HCT116 (cell line): Measurements from ENCODE around the gene C17orf58. TPM values are rescaled to one million over a fixed set of nuclear protein-coding genes. Genes with fewer than 3 reads are reported as not detected.

ENCODE experiments used
- ATAC-seq: fragments of 200-7000 bp; cut with Tn5 transposase; 2 replicates; pipeline ENCODE4 v1.9.1; 2020; ENCODE audit warnings: mild to moderate bottlenecking, moderate library complexity
- BruUV-seq: library from RNA; stranded (reverse); fragments of 400-500 nt; replicated peaks from 2 replicates; lab custom pipeline; 2021; lab: Mats Ljungman, UMichigan
- CTCF ChIA-PET: fragments of 300-600 bp; sonication (Branson Sonifier 250); formaldehyde crosslinking; loops from one replicate; lab custom pipeline; 2021; ENCODE audit warnings: antibody characterized with exemption; lab: Charles Lee
- POLR2A ChIA-PET: fragments of 300-600, 350-600 bp; sonication (Branson Sonifier 250); formaldehyde crosslinking; loops from one replicate; lab custom pipeline; 2021; ENCODE audit warnings: antibody characterized with exemption; lab: Charles Lee
- RAD21 ChIA-PET, 2 experiments: fragments of 300-600 bp; sonication (Branson Sonifier 250); formaldehyde crosslinking; loops; one replicate each; lab custom pipeline; 2023; ENCODE audit warnings: low total read pairs in 2 of 2; ENCODE audit not compliant: uncharacterized antibody in 2 of 2, unreplicated experiment in 2 of 2, low non-redundant PET in 1 of 2; lab: Charles Lee
- DNase-seq: peaks from one replicate; pipeline ENCODE4 v3.0.0-alpha.2; 2010; ENCODE audit warnings: low read depth, low spot score
- H2AFZ ChIP-seq: fragments of 200-600 bp; shearing (Covaris generic), sonication (generic); 2 replicates; pipeline ENCODE4 v1.6.1; 2017; ENCODE audit warnings: low read depth, mixed run types, mixed read lengths, antibody characterized with exemption, low read length; ENCODE audit not compliant: poor library complexity, severe bottlenecking
- H3K27ac ChIP-seq: 2 replicates; pipeline ENCODE4 v1.5.1; 2012; ENCODE audit warnings: low read depth, low read length
- H3K27me3 ChIP-seq: fragments of 200-600 bp; sonication (generic); 2 replicates; pipeline ENCODE4 v1.6.1; 2016; ENCODE audit warnings: mixed run types, low read length, mixed read lengths; ENCODE audit not compliant: insufficient read depth
- H3K36me3 ChIP-seq, 2 experiments: fragments of 200-500 bp in 1 of 2; fragments of 200-600 bp in 1 of 2; sonication (Bioruptor generic) in 1 of 2; sonication (generic) in 1 of 2; 2 replicates each; pipeline versions ENCODE4 v1.5.1 to v1.6.1; 2014 to 2016; ENCODE audit warnings: low read length in 2 of 2, inconsistent platforms in 1 of 2, mixed read lengths in 1 of 2, mixed run types in 1 of 2; ENCODE audit not compliant: insufficient read depth in 2 of 2, control insufficient read depth in 1 of 2
- H3K4me1 ChIP-seq, 2 experiments: fragments of 200-600 bp in 1 of 2; sonication (generic) in 1 of 2; 2 replicates each; pipeline versions ENCODE4 v1.5.1 to v1.6.1; 2012 to 2017; ENCODE audit warnings: low read length in 2 of 2, inconsistent platforms in 1 of 2, mild to moderate bottlenecking in 1 of 2, mixed read lengths in 1 of 2, mixed run types in 1 of 2, moderate library complexity in 1 of 2; ENCODE audit not compliant: insufficient read depth in 2 of 2, control insufficient read depth in 1 of 2
- H3K4me2 ChIP-seq: fragments of 200-600 bp; sonication (generic); 2 replicates; pipeline ENCODE4 v1.6.1; 2017; ENCODE audit warnings: mixed run types, low read length, mixed read lengths
- H3K4me3 ChIP-seq, 2 experiments: fragments of 200-600 bp in 1 of 2; sonication (generic) in 1 of 2; replicated peaks in 1 of 2; 2 replicates each; pipeline ENCODE4 v1.5.1; 2011 to 2016; ENCODE audit warnings: low read length in 2 of 2, control low read depth in 1 of 2, low read depth in 1 of 2, mild to moderate bottlenecking in 1 of 2, mixed read lengths in 1 of 2, mixed run types in 1 of 2
- H3K79me2 ChIP-seq: fragments of 200-600 bp; sonication (generic); 2 replicates; pipeline ENCODE4 v1.6.1; 2017; ENCODE audit warnings: mild to moderate bottlenecking, mixed run types, low read length, moderate library complexity, mixed read lengths; ENCODE audit not compliant: insufficient read depth
- H3K9ac ChIP-seq: fragments of 200-600 bp; sonication (generic); 2 replicates; pipeline ENCODE4 v1.6.1; 2016; ENCODE audit warnings: low read length, mixed read lengths
- H3K9me2 ChIP-seq: fragments of 200-600 bp; sonication (generic), shearing (Covaris generic); 2 replicates; pipeline ENCODE4 v1.6.1; 2017; ENCODE audit warnings: mixed run types, mild to moderate bottlenecking, moderate library complexity; ENCODE audit not compliant: insufficient read depth
- H3K9me3 ChIP-seq, 2 experiments: fragments of 200-500 bp in 1 of 2; fragments of 200-600 bp in 1 of 2; sonication (Bioruptor generic) in 1 of 2; sonication (generic) in 1 of 2; 2 replicates each; pipeline ENCODE4 v1.6.1; 2014 to 2017; ENCODE audit warnings: low read length in 2 of 2, mixed read lengths in 2 of 2, inconsistent platforms in 1 of 2, low read depth in 1 of 2, mild to moderate bottlenecking in 1 of 2, mixed run types in 1 of 2, moderate library complexity in 1 of 2; ENCODE audit not compliant: control insufficient read depth in 1 of 2, insufficient read depth in 1 of 2
- H4K20me1 ChIP-seq: fragments of 200-600 bp; sonication (generic), shearing (Covaris generic); 2 replicates; pipeline ENCODE4 v1.6.1; 2017; ENCODE audit warnings: mixed run types, mild to moderate bottlenecking, moderate library complexity; ENCODE audit not compliant: insufficient read depth
- CBX3 ChIP-seq: IDR thresholded peaks from 2 replicates; pipeline ENCODE4 v1.6.1; 2012; ENCODE audit warnings: low read depth
- EGR1 ChIP-seq: IDR thresholded peaks from 2 replicates; pipeline ENCODE4 v1.6.1; 2012; ENCODE audit warnings: low read depth
- FOSL1 ChIP-seq: IDR thresholded peaks from 2 replicates; pipeline ENCODE4 v1.6.1; 2012; ENCODE audit warnings: low read depth
- JUND ChIP-seq: IDR thresholded peaks from 2 replicates; pipeline ENCODE4 v1.6.1; 2012
- POLR2A ChIP-seq: IDR thresholded peaks from 2 replicates; pipeline ENCODE4 v1.7.0; 2011; ENCODE audit warnings: borderline replicate concordance; ENCODE audit not compliant: insufficient read depth, insufficient read length; ENCODE audit errors: extremely low read depth
- POLR2AphosphoS5 ChIP-seq: IDR thresholded peaks from 2 replicates; pipeline ENCODE4 v1.6.1; 2011; ENCODE audit warnings: mild to moderate bottlenecking, low read depth, low read length, moderate library complexity
- SIN3A ChIP-seq: IDR thresholded peaks from 2 replicates; pipeline ENCODE4 v1.6.1; 2012; ENCODE audit warnings: low read depth
- SP1 ChIP-seq: IDR thresholded peaks from 2 replicates; pipeline ENCODE4 v1.6.1; 2012; ENCODE audit warnings: low read depth
- ZNF274 ChIP-seq: fragments of 200-500 bp; sonication (Bioruptor generic); IDR thresholded peaks from 2 replicates; pipeline ENCODE4 v1.6.1; 2014; ENCODE audit warnings: mild to moderate bottlenecking, low read depth, low read length, inconsistent platforms
- intact Hi-C: fragments of 100-400 bp; cut with micrococcal nuclease; formaldehyde crosslinking; loops from 2 replicates; pipeline ENCODE4 v1.10.0; 2022
- total RNA-seq: library from RNA; stranded (reverse); gene quantifications from one replicate; pipeline ENCODE4 v1.2.1, GENCODE V29; 2021; ENCODE audit not compliant: unreplicated experiment
- TF ChIP-seq, protein P1 (sequence below), 3 experiments: fragments of 200-600 bp in 1 of 3; sonication (generic) in 1 of 3; IDR thresholded peaks in 2 of 3; conservative IDR thresholded peaks in 1 of 3; 2 replicates each; pipeline ENCODE4 v1.5.1; 2012 to 2017; ENCODE audit warnings: low read depth in 2 of 3, low read length in 2 of 3, antibody characterized with exemption in 1 of 3, borderline replicate concordance in 1 of 3, control low read depth in 1 of 3, mild to moderate bottlenecking in 1 of 3, mixed read lengths in 1 of 3, mixed run types in 1 of 3, moderate library complexity in 1 of 3; ENCODE audit not compliant: insufficient read depth in 1 of 3
- TF ChIP-seq, protein P2 (sequence below): IDR thresholded peaks from 2 replicates; pipeline ENCODE4 v1.6.1; 2012; ENCODE audit warnings: low read depth
- TF ChIP-seq, protein P3 (sequence below): IDR thresholded peaks from 2 replicates; pipeline ENCODE4 v1.6.1; 2011; ENCODE audit warnings: mild to moderate bottlenecking, low read length, moderate library complexity; ENCODE audit not compliant: insufficient replicate concordance; ENCODE audit errors: extremely low read depth

Gene C17orf58
- total RNA-seq, 1 experiment from 2014 or later = 38.1 TPM

DNA sequence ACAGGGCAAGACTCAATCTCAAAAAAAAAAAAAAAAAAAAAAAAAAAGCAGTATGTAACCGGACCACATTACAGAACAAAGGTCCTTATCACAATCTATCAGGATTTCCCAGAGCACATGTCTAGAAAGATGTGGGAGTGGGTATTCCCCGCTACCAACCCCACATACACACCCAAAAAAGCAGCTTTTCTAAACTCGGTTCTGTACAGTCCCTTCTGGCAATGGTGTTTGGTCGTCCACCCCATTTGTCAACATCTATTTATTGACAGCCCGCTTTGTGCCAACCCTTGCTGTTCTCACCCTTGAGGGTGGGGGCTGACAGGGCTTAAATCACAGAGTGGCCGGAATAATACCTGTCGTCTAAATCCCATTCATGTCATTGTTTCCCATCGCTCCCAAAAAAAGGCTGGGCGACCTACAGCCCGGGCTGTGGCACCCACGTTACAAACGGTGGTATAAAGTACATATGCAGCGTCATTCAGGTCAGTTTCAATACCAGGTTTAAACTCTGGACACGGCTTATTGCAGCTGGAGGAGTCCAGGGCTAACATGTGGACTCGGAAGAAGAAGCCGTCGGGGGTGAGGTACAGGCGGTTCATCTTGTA, 3.6 kb downstream of the C17orf58 start:
- CTCF ChIA-PET = no interaction called here
- Histone ChIP-seq H3K36me3 (peaks cover 0 to 3% of the 10 kb centered on the region in 2 experiments; a peak in 1 of 4 replicates), H4K20me1 (no peaks in the 10 kb centered on the region), H3K4me2 (peak overlapping the region; percentile 91), H2AFZ (peak overlapping the region; percentile 28), H3K27ac (peak overlapping the region; percentile 99), H3K9me3 (no peaks in the 10 kb centered on the region), H3K4me3 (peak overlapping the region; percentile 67 to 74), H3K9ac (peak overlapping the region; percentile 83), H3K4me1 (peaks cover 9 to 27% of the 10 kb centered on the region in 2 experiments), H3K79me2 (peaks cover 15% of the 10 kb centered on the region), H3K9me2 (no peaks in the 10 kb centered on the region), H3K27me3 (no peaks in the 10 kb centered on the region)
- TSS peak; percentile 76 for BruUV-seq
- RAD21 ChIA-PET = no interaction called here
- TF ChIP-seq POLR2A = no peak
- TF ChIP-seq, protein P1, sequence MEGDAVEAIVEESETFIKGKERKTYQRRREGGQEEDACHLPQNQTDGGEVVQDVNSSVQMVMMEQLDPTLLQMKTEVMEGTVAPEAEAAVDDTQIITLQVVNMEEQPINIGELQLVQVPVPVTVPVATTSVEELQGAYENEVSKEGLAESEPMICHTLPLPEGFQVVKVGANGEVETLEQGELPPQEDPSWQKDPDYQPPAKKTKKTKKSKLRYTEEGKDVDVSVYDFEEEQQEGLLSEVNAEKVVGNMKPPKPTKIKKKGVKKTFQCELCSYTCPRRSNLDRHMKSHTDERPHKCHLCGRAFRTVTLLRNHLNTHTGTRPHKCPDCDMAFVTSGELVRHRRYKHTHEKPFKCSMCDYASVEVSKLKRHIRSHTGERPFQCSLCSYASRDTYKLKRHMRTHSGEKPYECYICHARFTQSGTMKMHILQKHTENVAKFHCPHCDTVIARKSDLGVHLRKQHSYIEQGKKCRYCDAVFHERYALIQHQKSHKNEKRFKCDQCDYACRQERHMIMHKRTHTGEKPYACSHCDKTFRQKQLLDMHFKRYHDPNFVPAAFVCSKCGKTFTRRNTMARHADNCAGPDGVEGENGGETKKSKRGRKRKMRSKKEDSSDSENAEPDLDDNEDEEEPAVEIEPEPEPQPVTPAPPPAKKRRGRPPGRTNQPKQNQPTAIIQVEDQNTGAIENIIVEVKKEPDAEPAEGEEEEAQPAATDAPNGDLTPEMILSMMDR (IDR thresholded peaks at IDR 0.05 in 2 of 3, conservative IDR thresholded peaks at IDR 0.05 in 1 of 3; ENCODE audit: borderline replicate concordance in 1 of 3, insufficient read depth in 1 of 3, low read depth in 2 of 3, low read length in 2 of 3) = 0 out of 6 replicates have a peak, but pooled peaks of 1 of the 3 experiments have one; percentile 8
- intact Hi-C loops = loop anchor here (5.0 kb wide), 1 partner anchor 110 kb away; no protein-coding TSS in a partner anchor
- ATAC-seq (no peak), DNase-seq (no peak)
- POLR2A ChIA-PET = no interaction called here

DNA sequence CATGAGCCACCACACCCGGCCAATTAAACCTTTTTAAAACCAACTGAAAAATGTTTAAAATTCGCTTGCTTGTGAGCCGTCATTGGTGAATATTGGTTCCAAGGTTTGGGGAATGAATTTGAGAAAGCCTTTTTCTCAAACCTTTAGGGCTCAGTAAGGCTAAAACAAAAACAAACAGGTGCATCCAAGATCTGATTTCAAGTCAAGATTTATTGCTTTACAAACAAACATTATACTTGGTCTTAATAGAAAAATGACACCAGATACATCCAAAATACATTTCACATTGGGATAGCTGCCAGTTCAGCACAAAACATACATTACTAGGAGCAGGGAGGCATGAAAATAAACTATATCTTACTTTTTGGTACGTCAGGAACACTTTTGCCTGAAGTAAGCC, 5.4 kb downstream of the C17orf58 start:
- peaks cover 15% of the 10 kb centered on the region for H3K79me2 ChIP-seq
- peaks cover 0 to 3% of the 10 kb centered on the region in 2 experiments; a peak in 1 of 4 replicates for H3K36me3 ChIP-seq
- H2AFZ ChIP-seq = no peak overlapping the region
- no peak overlapping the region for H3K4me3 ChIP-seq
- no peak for ATAC-seq
- intact Hi-C loops = loop anchor here (5.0 kb wide), 1 partner anchor 111 kb away; no protein-coding TSS in a partner anchor
- peaks cover 9 to 27% of the 10 kb centered on the region in 2 experiments for H3K4me1 ChIP-seq
- H3K27ac ChIP-seq = no peak overlapping the region
- no peak overlapping the region for H3K9ac ChIP-seq
- ChIA-PET RAD21 (no interaction called here), CTCF (no interaction called here), POLR2A (no interaction called here)
- no peaks in the 10 kb centered on the region for H3K27me3 ChIP-seq
- no peaks in the 10 kb centered on the region for H3K9me3 ChIP-seq
- no peak overlapping the region for H3K4me2 ChIP-seq
- no peak for DNase-seq
- H3K9me2 ChIP-seq = no peaks in the 10 kb centered on the region
- no TSS peak for BruUV-seq
- no peaks in the 10 kb centered on the region for H4K20me1 ChIP-seq
- TF ChIP-seq JUND = no peak
- TF ChIP-seq, protein P2, sequence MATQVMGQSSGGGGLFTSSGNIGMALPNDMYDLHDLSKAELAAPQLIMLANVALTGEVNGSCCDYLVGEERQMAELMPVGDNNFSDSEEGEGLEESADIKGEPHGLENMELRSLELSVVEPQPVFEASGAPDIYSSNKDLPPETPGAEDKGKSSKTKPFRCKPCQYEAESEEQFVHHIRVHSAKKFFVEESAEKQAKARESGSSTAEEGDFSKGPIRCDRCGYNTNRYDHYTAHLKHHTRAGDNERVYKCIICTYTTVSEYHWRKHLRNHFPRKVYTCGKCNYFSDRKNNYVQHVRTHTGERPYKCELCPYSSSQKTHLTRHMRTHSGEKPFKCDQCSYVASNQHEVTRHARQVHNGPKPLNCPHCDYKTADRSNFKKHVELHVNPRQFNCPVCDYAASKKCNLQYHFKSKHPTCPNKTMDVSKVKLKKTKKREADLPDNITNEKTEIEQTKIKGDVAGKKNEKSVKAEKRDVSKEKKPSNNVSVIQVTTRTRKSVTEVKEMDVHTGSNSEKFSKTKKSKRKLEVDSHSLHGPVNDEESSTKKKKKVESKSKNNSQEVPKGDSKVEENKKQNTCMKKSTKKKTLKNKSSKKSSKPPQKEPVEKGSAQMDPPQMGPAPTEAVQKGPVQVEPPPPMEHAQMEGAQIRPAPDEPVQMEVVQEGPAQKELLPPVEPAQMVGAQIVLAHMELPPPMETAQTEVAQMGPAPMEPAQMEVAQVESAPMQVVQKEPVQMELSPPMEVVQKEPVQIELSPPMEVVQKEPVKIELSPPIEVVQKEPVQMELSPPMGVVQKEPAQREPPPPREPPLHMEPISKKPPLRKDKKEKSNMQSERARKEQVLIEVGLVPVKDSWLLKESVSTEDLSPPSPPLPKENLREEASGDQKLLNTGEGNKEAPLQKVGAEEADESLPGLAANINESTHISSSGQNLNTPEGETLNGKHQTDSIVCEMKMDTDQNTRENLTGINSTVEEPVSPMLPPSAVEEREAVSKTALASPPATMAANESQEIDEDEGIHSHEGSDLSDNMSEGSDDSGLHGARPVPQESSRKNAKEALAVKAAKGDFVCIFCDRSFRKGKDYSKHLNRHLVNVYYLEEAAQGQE = no peak
- no peak for TF ChIP-seq EGR1
- TF ChIP-seq ZNF274 = no peak
- TF ChIP-seq SP1 = no peak
- no peak for TF ChIP-seq SIN3A
- no peak for TF ChIP-seq POLR2AphosphoS5
- TF ChIP-seq CBX3 = no peak
- no peak for TF ChIP-seq FOSL1
- TF ChIP-seq, protein P3, sequence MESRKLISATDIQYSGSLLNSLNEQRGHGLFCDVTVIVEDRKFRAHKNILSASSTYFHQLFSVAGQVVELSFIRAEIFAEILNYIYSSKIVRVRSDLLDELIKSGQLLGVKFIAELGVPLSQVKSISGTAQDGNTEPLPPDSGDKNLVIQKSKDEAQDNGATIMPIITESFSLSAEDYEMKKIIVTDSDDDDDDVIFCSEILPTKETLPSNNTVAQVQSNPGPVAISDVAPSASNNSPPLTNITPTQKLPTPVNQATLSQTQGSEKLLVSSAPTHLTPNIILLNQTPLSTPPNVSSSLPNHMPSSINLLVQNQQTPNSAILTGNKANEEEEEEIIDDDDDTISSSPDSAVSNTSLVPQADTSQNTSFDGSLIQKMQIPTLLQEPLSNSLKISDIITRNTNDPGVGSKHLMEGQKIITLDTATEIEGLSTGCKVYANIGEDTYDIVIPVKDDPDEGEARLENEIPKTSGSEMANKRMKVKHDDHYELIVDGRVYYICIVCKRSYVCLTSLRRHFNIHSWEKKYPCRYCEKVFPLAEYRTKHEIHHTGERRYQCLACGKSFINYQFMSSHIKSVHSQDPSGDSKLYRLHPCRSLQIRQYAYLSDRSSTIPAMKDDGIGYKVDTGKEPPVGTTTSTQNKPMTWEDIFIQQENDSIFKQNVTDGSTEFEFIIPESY = no peak
